SK-N-SH (cell line): ENCODE results near the gene FKBP2. TPM values are rescaled to one million over a fixed set of nuclear protein-coding genes. Genes with fewer than 3 reads are reported as not detected.
A peak's percentile ranks its signal among the peaks of the same experiment; 100 is the strongest.

Source experiments
- CTCF ChIA-PET: fragments of 300-600, 350-600 bp; formaldehyde crosslinking; extraction: SDS; loops from one replicate; lab custom pipeline; 2021; lab: Yijun Ruan, JAX
- POLR2A ChIA-PET: fragments of 350-600 bp; sonication (Branson Sonifier 250); formaldehyde crosslinking; extraction: SDS; loops from one replicate; lab custom pipeline; 2020; ENCODE audit warnings: antibody characterized with exemption, inconsistent platforms; lab: Yijun Ruan, JAX
- DNase-seq: peaks from one replicate; pipeline ENCODE4 v3.0.0; 2012
- H2AFZ ChIP-seq: fragments of 200-600 bp; sonication (generic); 2 replicates; pipeline ENCODE4 v1.8.1; 2016; ENCODE audit warnings: antibody characterized with exemption, mild to moderate bottlenecking, low read depth
- H3F3A ChIP-seq: fragments of 200-600 bp; sonication (generic); replicated peaks from 2 replicates; pipeline ENCODE3; 2016; ENCODE audit warnings: antibody characterized with exemption, mild to moderate bottlenecking; ENCODE audit not compliant: insufficient read depth
- H3K27ac ChIP-seq, 2 experiments: fragments of 200-500 bp in 1 of 2; fragments of 200-600 bp in 1 of 2; sonication (Bioruptor generic) in 1 of 2; sonication (generic), shearing (Covaris generic) in 1 of 2; 2 replicates each; pipeline versions ENCODE4 v1.5.1 to v1.6.1; 2014 to 2016; ENCODE audit warnings: low read depth in 2 of 2, inconsistent platforms in 1 of 2, low read length in 1 of 2, mild to moderate bottlenecking in 1 of 2, mixed read lengths in 1 of 2
- H3K27me3 ChIP-seq: fragments of 200-600 bp; sonication (generic), shearing (Covaris generic); 2 replicates; pipeline ENCODE4 v1.6.1; 2016; ENCODE audit warnings: mixed run types; ENCODE audit not compliant: insufficient read depth
- H3K36me3 ChIP-seq, 2 experiments: fragments of 200-500 bp in 1 of 2; fragments of 200-600 bp in 1 of 2; sonication (Bioruptor generic) in 1 of 2; sonication (generic) in 1 of 2; replicated peaks in 1 of 2; 2 replicates each; pipeline versions ENCODE3 to v1.5.1; 2014 to 2016; ENCODE audit warnings: low read length in 1 of 2, mild to moderate bottlenecking in 1 of 2; ENCODE audit not compliant: insufficient read depth in 2 of 2, control insufficient read depth in 1 of 2
- H3K4me1 ChIP-seq, 2 experiments: fragments of 200-500 bp in 1 of 2; fragments of 200-600 bp in 1 of 2; sonication (Bioruptor generic) in 1 of 2; sonication (generic), shearing (Covaris generic) in 1 of 2; 2 replicates each; pipeline versions ENCODE4 v1.5.1 to v1.6.1; 2014 to 2016; ENCODE audit warnings: low read depth in 1 of 2, low read length in 1 of 2, mixed run types in 1 of 2; ENCODE audit not compliant: insufficient read depth in 2 of 2, control insufficient read depth in 1 of 2
- H3K4me2 ChIP-seq: fragments of 200-600 bp; sonication (generic), shearing (Covaris generic); 2 replicates; pipeline ENCODE4 v1.6.1; 2017; ENCODE audit warnings: mixed run types
- H3K4me3 ChIP-seq, 2 experiments: fragments of 200-500 bp in 1 of 2; fragments of 200-600 bp in 1 of 2; sonication (Bioruptor generic) in 1 of 2; sonication (generic), shearing (Covaris generic) in 1 of 2; 2 replicates each; pipeline versions ENCODE4 v1.5.1 to v1.8.1; 2014 to 2016; ENCODE audit warnings: low read depth in 2 of 2, inconsistent platforms in 1 of 2, low read length in 1 of 2, mild to moderate bottlenecking in 1 of 2, mixed read lengths in 1 of 2, moderate library complexity in 1 of 2
- H3K79me2 ChIP-seq: fragments of 200-600 bp; sonication (generic); 2 replicates; pipeline ENCODE4 v1.8.1; 2017; ENCODE audit warnings: mild to moderate bottlenecking; ENCODE audit not compliant: insufficient read depth
- H3K9ac ChIP-seq: fragments of 200-600 bp; sonication (generic); 2 replicates; pipeline ENCODE4 v1.6.1; 2017; ENCODE audit warnings: mixed run types
- H3K9me2 ChIP-seq: fragments of 200-600 bp; sonication (generic); 2 replicates; pipeline ENCODE4 v1.6.1; 2017; ENCODE audit warnings: mixed run types
- H3K9me3 ChIP-seq: fragments of 200-600 bp; sonication (generic); 2 replicates; pipeline ENCODE4 v1.6.1; 2017; ENCODE audit warnings: mixed run types, mild to moderate bottlenecking, moderate library complexity
- H4K20me1 ChIP-seq: fragments of 200-600 bp; sonication (generic); 2 replicates; pipeline ENCODE4 v1.6.1; 2017; ENCODE audit warnings: mild to moderate bottlenecking, mixed run types; ENCODE audit not compliant: insufficient read depth
- ELF1 ChIP-seq: IDR thresholded peaks from 2 replicates; pipeline ENCODE4 v1.4.0; 2012
- MEF2A ChIP-seq: IDR thresholded peaks from 2 replicates; pipeline ENCODE4 v1.4.0; 2012; ENCODE audit warnings: low read depth, borderline replicate concordance
- MXI1 ChIP-seq: IDR thresholded peaks from 2 replicates; pipeline ENCODE4 v1.6.1; 2012; ENCODE audit warnings: mild to moderate bottlenecking, low read depth, low read length, improper control_type of control experiment
- POLR2AphosphoS5 ChIP-seq: IDR thresholded peaks from 2 replicates; pipeline ENCODE4 v1.6.1; 2012; ENCODE audit warnings: low read depth, low read length
- RAD21 ChIP-seq: IDR thresholded peaks from 2 replicates; pipeline ENCODE4 v1.6.1; 2012; ENCODE audit warnings: mild to moderate bottlenecking, low read length
- REST ChIP-seq: IDR thresholded peaks from 2 replicates; pipeline ENCODE4 v1.6.1; 2012; ENCODE audit warnings: mild to moderate bottlenecking, low read depth, low read length, moderate library complexity
- RXRA ChIP-seq: IDR thresholded peaks from 2 replicates; pipeline ENCODE4 v1.4.0; 2012; ENCODE audit warnings: low read depth, mild to moderate bottlenecking, borderline replicate concordance
- SMC3 ChIP-seq: IDR thresholded peaks from 2 replicates; pipeline ENCODE4 v1.6.1; 2012; ENCODE audit warnings: low read depth, low read length, improper control_type of control experiment
- YY1 ChIP-seq: IDR thresholded peaks from 2 replicates; pipeline ENCODE4 v1.4.0; 2012; ENCODE audit warnings: low read depth, mild to moderate bottlenecking
- ZBTB33 ChIP-seq: IDR thresholded peaks from 2 replicates; pipeline ENCODE4 v1.4.0; 2012; ENCODE audit warnings: low read depth, borderline replicate concordance
- WGBS: methylation state at CpG from one replicate; pipeline ENCODE4 v1.1.6; 2017; ENCODE audit warnings: low lambda C conversion rate; 5-methylcytosine and 5-hydroxymethylcytosine counted together
- polyA plus RNA-seq, 3 experiments: library from polyadenylated mRNA; depleted of rRNA; stranded (reverse); fragments of >200 nt; gene quantifications; 2 replicates each; pipeline ENCODE4 v1.2.3, GENCODE V29; 2012
- TF ChIP-seq, protein P1 (sequence below): fragments of 150-350 bp; IDR thresholded peaks from 2 replicates; pipeline ENCODE4 v1.6.1; 2016; ENCODE audit warnings: mild to moderate bottlenecking, low read depth, low read length
- TF ChIP-seq, protein P2 (sequence below): fragments of 200-600 bp; sonication (generic); IDR thresholded peaks from 2 replicates; pipeline ENCODE4 v1.6.1; 2017; ENCODE audit warnings: antibody characterized with exemption, mild to moderate bottlenecking, moderate library complexity
- TF ChIP-seq, protein P3 (sequence below): IDR thresholded peaks from 2 replicates; pipeline ENCODE4 v1.4.0; 2012; ENCODE audit warnings: low read depth

Gene FKBP2
- polyA plus RNA-seq, 1 of the 3 experiments (the other 2 are of a cell fraction): 127 TPM

DNA sequence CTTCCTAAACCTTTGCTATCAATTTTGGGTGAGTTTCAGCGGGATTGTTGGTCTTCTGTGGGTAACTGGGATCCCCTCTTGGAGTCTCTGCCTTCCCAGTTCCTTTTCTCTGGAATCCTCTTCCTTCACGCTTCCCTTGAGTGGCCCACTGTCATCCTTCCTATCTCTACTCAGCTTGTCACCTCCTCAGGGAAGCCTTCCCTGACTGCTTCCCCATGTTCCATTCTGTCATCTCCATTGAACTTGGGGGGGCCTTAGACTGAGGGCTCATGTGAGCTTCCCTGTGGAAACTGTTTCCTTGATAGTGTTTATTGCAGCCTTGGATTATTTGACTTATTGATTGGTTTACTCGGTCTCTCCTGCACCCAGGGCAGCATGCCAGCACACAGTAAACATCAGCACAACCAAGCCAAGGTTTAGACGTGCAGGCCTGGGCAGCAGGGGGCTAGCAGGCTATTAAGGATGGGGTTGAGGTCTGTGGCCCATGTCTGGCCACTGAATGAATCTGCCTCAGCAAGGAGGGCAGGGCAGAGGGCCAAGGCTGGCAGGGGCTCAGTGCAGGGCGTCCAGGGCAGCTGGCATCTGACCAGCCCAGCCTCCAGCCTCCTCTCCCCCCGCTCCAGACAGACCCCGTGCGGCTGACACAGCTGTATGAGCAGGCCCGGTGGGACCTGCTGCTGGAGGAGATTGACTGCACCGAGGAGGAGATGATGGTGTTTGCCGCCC, 22.1 kb upstream of the FKBP2 start (continued):
- no peak for TF ChIP-seq REST
- TF ChIP-seq, all 33 proteins: peak for 0

DNA sequence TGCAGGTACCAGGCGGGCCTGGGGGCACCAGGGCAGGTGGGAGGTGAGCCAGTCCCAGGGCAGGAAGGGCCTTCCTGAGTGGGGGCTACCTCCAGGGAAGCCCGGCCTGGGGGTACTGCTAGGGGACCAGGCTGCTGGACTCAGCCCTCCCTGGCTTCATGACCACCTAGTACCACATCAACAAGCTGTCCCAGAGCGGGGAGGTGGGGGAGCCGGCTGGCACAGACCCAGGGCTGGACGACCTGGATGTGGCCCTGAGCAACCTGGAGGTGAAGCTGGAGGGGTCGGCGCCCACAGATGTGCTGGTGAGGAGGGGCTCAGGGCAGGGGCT, 21.6 kb upstream of the FKBP2 start:
- H3K9me2 ChIP-seq: no peaks in the 10 kb centered on the region
- TF ChIP-seq MEF2A (no peak), POLR2AphosphoS5 (no peak), MXI1 (no peak), RXRA (no peak), SMC3 (no peak), ELF1 (no peak), ZBTB33 (no peak), YY1 (no peak), RAD21 (no peak)
- TF ChIP-seq, protein P1, sequence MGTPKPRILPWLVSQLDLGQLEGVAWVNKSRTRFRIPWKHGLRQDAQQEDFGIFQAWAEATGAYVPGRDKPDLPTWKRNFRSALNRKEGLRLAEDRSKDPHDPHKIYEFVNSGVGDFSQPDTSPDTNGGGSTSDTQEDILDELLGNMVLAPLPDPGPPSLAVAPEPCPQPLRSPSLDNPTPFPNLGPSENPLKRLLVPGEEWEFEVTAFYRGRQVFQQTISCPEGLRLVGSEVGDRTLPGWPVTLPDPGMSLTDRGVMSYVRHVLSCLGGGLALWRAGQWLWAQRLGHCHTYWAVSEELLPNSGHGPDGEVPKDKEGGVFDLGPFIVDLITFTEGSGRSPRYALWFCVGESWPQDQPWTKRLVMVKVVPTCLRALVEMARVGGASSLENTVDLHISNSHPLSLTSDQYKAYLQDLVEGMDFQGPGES: no peak
- TF ChIP-seq, protein P2, sequence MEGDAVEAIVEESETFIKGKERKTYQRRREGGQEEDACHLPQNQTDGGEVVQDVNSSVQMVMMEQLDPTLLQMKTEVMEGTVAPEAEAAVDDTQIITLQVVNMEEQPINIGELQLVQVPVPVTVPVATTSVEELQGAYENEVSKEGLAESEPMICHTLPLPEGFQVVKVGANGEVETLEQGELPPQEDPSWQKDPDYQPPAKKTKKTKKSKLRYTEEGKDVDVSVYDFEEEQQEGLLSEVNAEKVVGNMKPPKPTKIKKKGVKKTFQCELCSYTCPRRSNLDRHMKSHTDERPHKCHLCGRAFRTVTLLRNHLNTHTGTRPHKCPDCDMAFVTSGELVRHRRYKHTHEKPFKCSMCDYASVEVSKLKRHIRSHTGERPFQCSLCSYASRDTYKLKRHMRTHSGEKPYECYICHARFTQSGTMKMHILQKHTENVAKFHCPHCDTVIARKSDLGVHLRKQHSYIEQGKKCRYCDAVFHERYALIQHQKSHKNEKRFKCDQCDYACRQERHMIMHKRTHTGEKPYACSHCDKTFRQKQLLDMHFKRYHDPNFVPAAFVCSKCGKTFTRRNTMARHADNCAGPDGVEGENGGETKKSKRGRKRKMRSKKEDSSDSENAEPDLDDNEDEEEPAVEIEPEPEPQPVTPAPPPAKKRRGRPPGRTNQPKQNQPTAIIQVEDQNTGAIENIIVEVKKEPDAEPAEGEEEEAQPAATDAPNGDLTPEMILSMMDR: no peak
- TF ChIP-seq, protein P3, sequence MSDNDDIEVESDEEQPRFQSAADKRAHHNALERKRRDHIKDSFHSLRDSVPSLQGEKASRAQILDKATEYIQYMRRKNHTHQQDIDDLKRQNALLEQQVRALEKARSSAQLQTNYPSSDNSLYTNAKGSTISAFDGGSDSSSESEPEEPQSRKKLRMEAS: no peak
- peaks cover 0 to 10% of the 10 kb centered on the region in 2 experiments for H3K36me3 ChIP-seq
- H4K20me1 ChIP-seq: no peaks in the 10 kb centered on the region
- peaks cover 2% of the 10 kb centered on the region for H3F3A ChIP-seq
- H3K79me2 ChIP-seq: no peaks in the 10 kb centered on the region
- peak overlapping the region in 1 of 2 experiments; percentile 51; a peak in 1 of 4 replicates for H3K27ac ChIP-seq
- 85% methylated on average over 2 of the region's 7 CpGs for WGBS
- no peaks in the 10 kb centered on the region for H3K27me3 ChIP-seq
- no peak overlapping the region for H3K4me3 ChIP-seq
- no peaks in the 10 kb centered on the region for H3K9me3 ChIP-seq
- DNase-seq: no peak
- peaks cover 3 to 16% of the 10 kb centered on the region in 2 experiments; a peak in 1 of 4 replicates for H3K4me1 ChIP-seq
- H3K9ac ChIP-seq: no peak overlapping the region
- H3K4me2 ChIP-seq: no peak overlapping the region
- POLR2A ChIA-PET: interaction anchor here (0.6 to 1.7 kb wide), 5 partner anchors 10 to 1329 kb away, joined by 3 to 5 read pairs (median 3); partner anchors contain the start of gene STIP1
- CTCF ChIA-PET: interaction anchor here (0.7 to 5.7 kb wide), 4 partner anchors 13 to 136 kb away, joined by 3 to 50 read pairs (median 4); partner anchors contain the start of gene FERMT3
- no peak overlapping the region for H2AFZ ChIP-seq
